ENCODE measurements around the gene LARP1.

Gene LARP1

GRCh38 chr5:154791535-154791934, 36.4 kb downstream of the LARP1 start:
- Histone ChIP-seq H3K27me3 (ENCODE audit: control insufficient read depth, insufficient read depth, low read length) (no peaks in the 10 kb centered on the region), H3K4me2 (ENCODE audit: low read length) (no peak overlapping the region), H3K4me3 (ENCODE audit: low read depth, low read length) (no peak overlapping the region), H3K4me1 (peaks cover 19% of the 10 kb centered on the region), H3K79me2 (peaks cover 19% of the 10 kb centered on the region), H3K9me3 (ENCODE audit: control insufficient read depth, low read length) (no peaks in the 10 kb centered on the region), H3K9ac (no peak overlapping the region), H3K36me3 (ENCODE audit: control insufficient read depth, insufficient read depth, low read length) (peaks cover 2% of the 10 kb centered on the region), H2AFZ (no peak overlapping the region), H3K27ac (no peak overlapping the region)
- no peak for TF ChIP-seq CTCF (IDR thresholded peaks at IDR 0.05)

- no peaks in the 10 kb centered on the region for H3K9me3 ChIP-seq (ENCODE audit: control insufficient read depth, low read length)
- peaks cover 2% of the 10 kb centered on the region for H3K36me3 ChIP-seq (ENCODE audit: control insufficient read depth, insufficient read depth, low read length)
- TF ChIP-seq CTCF (IDR thresholded peaks at IDR 0.05), result no peak
These were observed 38.7 kb downstream of the LARP1 start for GRCh38 chr5:154793599-154794524.

GRCh38 chr5:154794525-154795234, 39.5 kb downstream of the LARP1 start:
- H3K4me3 ChIP-seq (ENCODE audit: low read depth, low read length), result no peak overlapping the region
- H3K4me2 ChIP-seq (ENCODE audit: low read length), result no peak overlapping the region
- no peaks in the 10 kb centered on the region for H3K9me3 ChIP-seq (ENCODE audit: control insufficient read depth, low read length)
- H3K9ac ChIP-seq, result no peak overlapping the region
- H3K27me3 ChIP-seq (ENCODE audit: control insufficient read depth, insufficient read depth, low read length), result no peaks in the 10 kb centered on the region
- peaks cover 2% of the 10 kb centered on the region for H3K36me3 ChIP-seq (ENCODE audit: control insufficient read depth, insufficient read depth, low read length)
- no peak overlapping the region for H3K27ac ChIP-seq
- H2AFZ ChIP-seq, result no peak overlapping the region
- no peak for TF ChIP-seq CTCF (IDR thresholded peaks at IDR 0.05)
- H3K4me1 ChIP-seq, result no peaks in the 10 kb centered on the region
- peaks cover 5% of the 10 kb centered on the region for H3K79me2 ChIP-seq

More at GRCh38 chr5:154793599-154794524, 38.7 kb downstream of the LARP1 start:
- Histone ChIP-seq H3K9ac (no peak overlapping the region), H2AFZ (no peak overlapping the region), H3K4me2 (ENCODE audit: low read length) (no peak overlapping the region), H3K4me1 (peaks cover 1% of the 10 kb centered on the region), H3K79me2 (peaks cover 5% of the 10 kb centered on the region), H3K27me3 (ENCODE audit: control insufficient read depth, insufficient read depth, low read length) (no peaks in the 10 kb centered on the region), H3K27ac (no peak overlapping the region), H3K4me3 (ENCODE audit: low read depth, low read length) (no peak overlapping the region)

GRCh38 chr5:154795235-154795596, 40.0 kb downstream of the LARP1 start:
- Histone ChIP-seq H3K9me3 (ENCODE audit: control insufficient read depth, low read length) (no peaks in the 10 kb centered on the region), H3K4me3 (ENCODE audit: low read depth, low read length) (no peak overlapping the region), H2AFZ (no peak overlapping the region), H3K27me3 (ENCODE audit: control insufficient read depth, insufficient read depth, low read length) (no peaks in the 10 kb centered on the region), H3K36me3 (ENCODE audit: control insufficient read depth, insufficient read depth, low read length) (peaks cover 2% of the 10 kb centered on the region), H3K27ac (no peak overlapping the region), H3K79me2 (peaks cover 5% of the 10 kb centered on the region), H3K9ac (no peak overlapping the region), H3K4me2 (ENCODE audit: low read length) (no peak overlapping the region), H3K4me1 (no peaks in the 10 kb centered on the region)
- TF ChIP-seq CTCF (IDR thresholded peaks at IDR 0.05), result no peak

All from parathyroid adenoma (tissue), 2 donors.